Stomach smooth muscle (tissue), 2 donors: ENCODE results near the gene UPF2.

Source experiments
- H3K27ac ChIP-seq: one replicate; pipeline ENCODE4 v1.7.0; 2013; ENCODE audit warnings: mild to moderate bottlenecking, low read length, inconsistent platforms
- H3K27me3 ChIP-seq, 2 donors: one replicate each; pipeline ENCODE4 v1.7.0; 2013; ENCODE audit warnings: low read length in 2 of 2; ENCODE audit not compliant: insufficient read depth in 2 of 2, control insufficient read depth in 1 of 2
- H3K36me3 ChIP-seq, 2 donors: one replicate each; pipeline ENCODE4 v1.7.0; 2013; ENCODE audit warnings: low read length in 2 of 2; ENCODE audit not compliant: control insufficient read depth in 2 of 2, insufficient read depth in 2 of 2
- H3K4me1 ChIP-seq: one replicate; pipeline ENCODE4 v1.7.0; 2013; ENCODE audit warnings: low read length; ENCODE audit not compliant: control insufficient read depth, insufficient read depth
- H3K4me3 ChIP-seq, 2 donors: one replicate each; pipeline ENCODE4 v1.7.0; 2013; ENCODE audit warnings: low read length in 2 of 2
- H3K9ac ChIP-seq, 2 donors: one replicate each; pipeline ENCODE4 v1.7.0; 2013; ENCODE audit warnings: low read length in 2 of 2, mild to moderate bottlenecking in 1 of 2
- H3K9me3 ChIP-seq, 2 donors: one replicate each; pipeline ENCODE4 v1.7.0; 2013; ENCODE audit warnings: low read length in 2 of 2; ENCODE audit not compliant: control insufficient read depth in 2 of 2
- donor health status: healthy.
- donor health status: Pancreatic carcinoma.

UPF2 gene

DNA sequence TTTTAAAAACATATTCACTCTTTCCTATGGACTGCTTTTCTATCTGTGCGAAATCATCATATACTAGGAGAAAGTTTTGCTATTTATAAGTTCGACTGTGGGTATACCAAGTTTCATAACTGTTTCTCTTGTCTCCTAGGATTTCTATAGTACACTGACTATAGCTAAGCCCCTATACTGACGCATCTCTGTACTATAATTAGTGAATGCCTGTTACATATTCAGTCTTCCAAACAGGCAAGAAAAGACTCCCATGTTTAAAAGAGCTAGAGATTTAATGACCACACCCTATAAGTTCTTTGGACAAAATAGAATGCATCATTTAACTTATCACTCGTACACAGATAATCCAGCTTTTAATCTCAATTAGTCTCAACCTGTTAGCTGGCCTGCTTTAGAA, 80.8 kb downstream of the UPF2 start:
- Histone ChIP-seq H3K9me3 (no peaks in the 10 kb centered on the region), H3K4me1 (no peaks in the 10 kb centered on the region), H3K36me3 (peaks cover 23 to 26% of the 10 kb centered on the region in 2 donors), H3K27me3 (no peaks in the 10 kb centered on the region), H3K4me3 (no peak overlapping the region), H3K9ac (no peak overlapping the region), H3K27ac (no peak overlapping the region)

DNA sequence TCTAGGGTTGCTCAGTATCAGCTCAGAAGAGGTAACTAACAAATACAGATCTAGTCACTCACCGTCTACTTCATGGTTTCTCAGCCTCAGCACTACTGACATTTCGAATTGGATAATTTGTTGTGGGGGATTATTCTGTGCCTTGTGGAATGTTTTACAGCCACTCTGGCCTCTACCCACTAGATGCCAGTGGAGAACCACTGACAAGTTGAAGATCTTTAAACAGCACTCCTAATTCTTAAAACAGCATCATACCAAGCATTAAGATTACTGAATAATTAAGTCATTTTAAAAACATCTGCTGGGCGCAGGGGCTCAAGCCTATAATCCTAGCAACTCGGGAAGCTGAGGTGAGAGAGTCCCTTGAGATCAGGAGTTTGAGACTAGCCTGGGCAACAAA, 82.6 kb downstream of the UPF2 start:
- Histone ChIP-seq H3K4me3 (no peak overlapping the region), H3K4me1 (no peaks in the 10 kb centered on the region), H3K9me3 (no peaks in the 10 kb centered on the region), H3K27me3 (no peaks in the 10 kb centered on the region), H3K36me3 (peaks cover 26 to 32% of the 10 kb centered on the region in 2 donors), H3K27ac (no peak overlapping the region), H3K9ac (no peak overlapping the region)

DNA sequence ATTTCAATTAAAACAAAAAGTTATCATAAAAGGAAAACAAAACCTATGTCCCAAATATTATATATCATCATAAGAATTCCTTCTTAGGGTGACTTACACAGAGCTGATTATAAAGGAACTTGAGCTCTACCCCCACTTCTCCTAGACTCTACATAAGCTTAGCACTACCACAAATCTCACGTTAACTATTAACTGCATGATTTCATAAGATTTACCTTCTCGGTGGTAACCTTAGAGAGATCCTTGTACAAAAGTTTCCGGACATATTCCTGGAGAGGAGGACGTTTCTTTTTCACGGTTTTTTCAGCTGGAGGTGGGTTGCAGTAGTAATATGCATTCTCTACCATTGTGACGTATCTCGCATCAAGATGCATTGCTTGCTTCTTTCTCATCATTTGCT, 83.7 kb downstream of the UPF2 start:
- no peak overlapping the region for H3K27ac ChIP-seq
- no peaks in the 10 kb centered on the region for H3K9me3 ChIP-seq
- no peak overlapping the region for H3K4me3 ChIP-seq
- H3K36me3 ChIP-seq: peaks cover 22 to 32% of the 10 kb centered on the region in 2 donors
- H3K9ac ChIP-seq: no peak overlapping the region
- no peaks in the 10 kb centered on the region for H3K4me1 ChIP-seq
- H3K27me3 ChIP-seq: no peaks in the 10 kb centered on the region

DNA sequence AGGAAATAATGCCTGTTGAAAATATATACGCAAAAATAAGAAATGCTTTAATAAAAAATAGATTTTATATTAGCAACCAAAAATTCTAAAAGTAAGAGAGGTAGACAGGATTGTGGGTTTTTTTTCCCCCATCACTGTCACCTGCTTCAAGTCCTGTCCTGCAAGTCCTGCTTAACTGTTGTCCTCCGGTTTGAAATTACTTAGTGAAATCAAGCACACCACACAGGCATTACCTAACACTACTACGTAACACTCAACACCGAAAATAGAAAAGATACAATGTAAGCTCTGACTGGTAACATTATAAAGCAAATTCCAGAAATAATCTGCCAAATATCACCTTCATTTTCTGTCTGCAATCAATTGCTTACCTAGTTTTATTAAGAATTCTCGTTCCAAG, 90.9 kb downstream of the UPF2 start:
- Histone ChIP-seq H3K4me1 (no peaks in the 10 kb centered on the region), H3K36me3 (peaks cover 9 to 29% of the 10 kb centered on the region in 2 donors), H3K9ac (no peak overlapping the region), H3K4me3 (no peak overlapping the region), H3K9me3 (no peaks in the 10 kb centered on the region), H3K27me3 (no peaks in the 10 kb centered on the region), H3K27ac (no peak overlapping the region)

DNA sequence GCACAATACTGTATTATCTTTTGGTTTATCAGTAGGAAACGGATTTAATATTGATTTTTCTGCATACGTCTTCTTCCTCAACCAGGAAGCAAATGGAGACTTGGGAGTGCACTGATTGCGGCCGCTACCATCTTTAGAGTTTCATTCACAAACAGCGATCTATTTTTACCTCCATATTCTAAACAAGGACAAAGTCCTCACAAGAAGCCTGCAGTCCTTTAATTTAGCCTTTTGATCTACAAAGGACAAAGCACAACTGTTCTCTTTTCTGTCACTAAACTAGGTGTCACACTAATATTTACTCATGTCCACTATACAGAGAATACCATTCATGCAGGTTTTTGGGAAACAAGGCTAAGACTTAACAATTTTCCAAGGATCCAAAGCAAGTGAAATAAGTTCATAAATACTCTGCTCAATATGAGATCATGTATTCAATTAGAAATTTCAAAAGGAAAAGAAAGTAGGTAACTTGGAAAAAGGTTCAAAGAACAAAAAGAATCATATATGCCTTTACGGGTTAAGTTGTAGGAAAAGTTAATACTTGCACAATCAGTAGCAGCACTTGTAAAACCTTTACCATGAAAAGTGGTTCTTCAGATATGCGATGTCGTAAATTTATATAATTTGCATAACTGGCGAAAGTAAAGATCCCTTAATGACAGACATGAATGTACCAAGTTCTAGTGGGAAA, 92.1 kb downstream of the UPF2 start:
- H3K9ac ChIP-seq: no peak overlapping the region
- no peak overlapping the region for H3K27ac ChIP-seq
- no peaks in the 10 kb centered on the region for H3K9me3 ChIP-seq
- H3K27me3 ChIP-seq: no peaks in the 10 kb centered on the region
- peaks cover 5 to 26% of the 10 kb centered on the region in 2 donors for H3K36me3 ChIP-seq
- no peak overlapping the region for H3K4me3 ChIP-seq
- no peaks in the 10 kb centered on the region for H3K4me1 ChIP-seq

DNA sequence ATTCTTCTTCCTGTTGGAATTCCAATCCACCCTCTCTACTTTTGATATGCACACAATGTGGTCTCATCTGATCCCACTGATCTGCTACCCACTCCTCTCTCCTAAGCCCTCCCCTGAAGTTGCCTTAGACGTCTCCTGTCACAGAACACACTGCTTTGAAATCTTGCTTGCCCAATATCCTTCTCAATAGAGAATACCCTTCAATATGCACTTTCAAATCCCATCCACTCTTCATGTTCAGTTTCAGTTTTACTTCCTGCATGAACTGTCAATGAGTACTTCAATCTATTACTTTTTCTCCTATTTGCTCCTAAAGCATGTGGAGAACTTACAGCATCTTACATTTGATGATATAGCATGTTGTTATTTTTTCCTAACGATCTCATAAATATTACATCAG, 93.5 kb downstream of the UPF2 start:
- Histone ChIP-seq H3K27ac (no peak overlapping the region), H3K4me3 (no peak overlapping the region), H3K4me1 (no peaks in the 10 kb centered on the region), H3K9ac (no peak overlapping the region), H3K9me3 (no peaks in the 10 kb centered on the region), H3K27me3 (no peaks in the 10 kb centered on the region), H3K36me3 (peaks cover 0 to 22% of the 10 kb centered on the region in 2 donors)

DNA sequence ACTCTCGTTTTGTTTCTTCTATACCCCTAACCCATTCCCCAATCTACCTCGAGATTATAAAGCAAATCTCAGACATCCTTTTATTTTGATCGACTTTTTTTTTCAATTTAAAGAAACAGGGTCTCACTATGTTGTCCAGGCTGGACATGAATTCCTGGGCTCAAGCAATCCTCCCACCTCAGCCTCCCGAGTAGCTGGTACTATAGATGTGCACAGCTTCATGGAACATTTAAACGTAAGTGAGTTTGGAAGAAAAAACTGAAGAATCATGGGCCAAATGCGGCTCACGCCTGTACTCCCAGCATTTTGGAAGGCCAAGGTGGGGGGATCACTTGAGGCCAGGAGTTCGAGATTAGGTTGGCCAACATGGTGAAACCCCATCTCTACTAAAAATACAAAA, 96.0 kb downstream of the UPF2 start:
- Histone ChIP-seq H3K9me3 (no peaks in the 10 kb centered on the region), H3K27ac (no peak overlapping the region), H3K4me1 (no peaks in the 10 kb centered on the region), H3K36me3 (peaks cover 11 to 20% of the 10 kb centered on the region in 2 donors), H3K4me3 (no peak overlapping the region), H3K9ac (no peak overlapping the region), H3K27me3 (no peaks in the 10 kb centered on the region)

DNA sequence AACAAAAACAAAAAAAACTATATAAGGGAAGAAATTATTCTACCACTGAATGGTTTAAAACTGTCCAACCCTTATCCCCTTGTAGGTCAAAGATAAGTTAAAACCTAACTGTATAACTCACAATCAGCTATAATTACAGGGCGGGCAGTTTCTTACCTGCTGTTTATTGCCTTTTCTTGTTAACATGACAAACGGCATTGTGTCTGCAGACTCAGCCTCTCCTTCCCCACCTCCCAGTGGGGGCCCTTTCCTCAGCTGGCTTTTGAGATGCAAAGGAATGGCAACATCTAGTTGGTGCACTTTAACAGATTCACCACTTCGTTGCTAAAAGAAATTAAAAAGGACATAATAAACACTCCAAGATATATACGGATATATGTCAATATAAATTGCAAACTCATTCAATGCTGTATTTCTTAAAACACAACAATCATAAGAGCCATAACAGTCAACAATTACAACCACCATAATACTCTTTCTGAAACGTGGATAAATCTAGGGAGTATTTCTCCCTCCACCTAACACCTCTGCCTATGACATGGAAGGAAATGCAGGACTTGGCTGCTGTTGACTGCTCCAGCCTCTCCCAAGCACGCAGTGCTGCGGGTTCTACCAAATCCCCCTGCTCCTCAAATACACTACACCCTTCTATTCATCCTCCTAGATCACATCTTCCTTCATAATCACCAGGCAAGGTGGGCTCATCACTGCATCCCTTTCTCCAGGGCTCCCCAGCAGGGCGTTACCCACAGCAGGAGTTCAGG, 106.0 kb downstream of the UPF2 start:
- no peaks in the 10 kb centered on the region for H3K4me1 ChIP-seq
- H3K9ac ChIP-seq: no peak overlapping the region
- no peaks in the 10 kb centered on the region for H3K27me3 ChIP-seq
- H3K36me3 ChIP-seq: peaks cover 24 to 26% of the 10 kb centered on the region in 2 donors
- no peaks in the 10 kb centered on the region for H3K9me3 ChIP-seq
- no peak overlapping the region for H3K27ac ChIP-seq
- no peak overlapping the region for H3K4me3 ChIP-seq

DNA sequence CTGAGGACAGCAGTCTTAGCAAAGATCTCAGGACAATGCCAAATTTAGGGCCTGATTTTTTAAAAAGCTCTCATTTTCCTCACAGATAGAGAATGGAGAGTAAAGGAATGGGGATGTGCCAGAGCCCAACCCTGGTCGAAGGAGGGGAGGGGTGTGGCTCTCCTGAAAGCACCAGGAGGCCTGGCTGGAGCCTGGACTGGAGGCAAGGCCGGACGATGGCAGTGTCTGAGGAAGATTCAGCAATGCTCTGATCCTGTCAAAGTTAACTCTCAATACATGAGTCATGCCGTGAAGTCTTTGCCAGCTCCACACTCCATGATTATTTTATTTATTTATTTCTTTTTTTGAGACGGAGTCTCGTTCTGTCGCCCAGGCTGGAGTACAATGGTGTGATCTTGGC, 108.3 kb downstream of the UPF2 start:
- Histone ChIP-seq H3K9me3 (no peaks in the 10 kb centered on the region), H3K27me3 (no peaks in the 10 kb centered on the region), H3K4me3 (no peak overlapping the region), H3K4me1 (no peaks in the 10 kb centered on the region), H3K36me3 (peaks cover 33 to 34% of the 10 kb centered on the region in 2 donors), H3K9ac (no peak overlapping the region), H3K27ac (no peak overlapping the region)

DNA sequence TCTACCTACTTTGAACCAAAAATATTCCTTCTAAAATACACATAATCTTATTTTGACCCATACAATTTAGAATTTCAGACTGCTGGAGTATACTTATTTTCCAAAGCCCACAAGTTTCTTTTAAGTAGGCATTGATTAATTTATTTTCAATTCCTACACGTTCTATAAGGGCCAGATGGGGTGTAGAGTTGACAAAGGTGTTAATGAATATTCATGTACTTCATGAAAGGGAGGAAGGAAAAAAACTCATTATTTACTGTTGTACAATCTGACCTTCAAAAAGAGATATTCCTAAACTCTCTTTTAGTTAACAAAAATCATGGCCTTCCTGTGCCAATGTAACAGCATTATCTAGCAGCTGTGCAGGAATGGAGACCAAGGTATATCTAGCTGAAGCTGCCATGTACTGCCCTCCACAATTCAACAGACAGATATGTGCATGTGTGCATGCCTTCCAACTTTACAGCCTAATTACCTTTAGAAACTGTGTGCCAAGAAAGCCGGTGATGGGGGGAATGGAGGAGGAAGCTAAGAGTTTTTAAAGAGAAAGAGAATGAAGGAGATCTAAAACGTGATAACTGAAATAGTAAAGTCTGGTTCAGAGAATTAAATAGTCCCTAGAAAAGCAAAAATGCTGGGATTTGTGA, 108.9 kb downstream of the UPF2 start:
- H3K27ac ChIP-seq: no peak overlapping the region
- H3K9me3 ChIP-seq: no peaks in the 10 kb centered on the region
- no peak overlapping the region for H3K4me3 ChIP-seq
- H3K36me3 ChIP-seq: peaks cover 35 to 38% of the 10 kb centered on the region in 2 donors
- H3K9ac ChIP-seq: no peak overlapping the region
- H3K27me3 ChIP-seq: no peaks in the 10 kb centered on the region
- no peaks in the 10 kb centered on the region for H3K4me1 ChIP-seq

DNA sequence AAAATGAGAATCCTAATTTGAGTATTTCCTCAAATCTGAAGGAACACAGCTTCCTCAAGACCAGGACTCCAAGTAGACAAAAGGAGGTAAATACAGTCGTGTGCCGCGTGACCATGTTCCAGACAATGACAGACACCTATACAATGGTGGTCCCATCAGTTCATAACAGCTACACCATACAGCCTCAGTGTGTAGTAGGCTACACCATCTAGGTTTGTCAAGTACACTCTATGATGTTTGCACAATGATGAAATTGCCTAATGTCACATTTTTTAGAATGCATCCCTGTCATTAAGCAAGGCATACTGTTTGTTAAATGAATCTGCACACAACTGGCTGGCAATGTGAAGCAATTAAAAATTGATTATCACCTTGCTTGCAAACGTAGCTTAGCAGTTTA, 111.6 kb downstream of the UPF2 start:
- Histone ChIP-seq H3K9ac (no peak overlapping the region), H3K36me3 (peaks cover 42 to 50% of the 10 kb centered on the region in 2 donors), H3K9me3 (no peaks in the 10 kb centered on the region), H3K27me3 (no peaks in the 10 kb centered on the region), H3K27ac (no peak overlapping the region), H3K4me1 (no peaks in the 10 kb centered on the region), H3K4me3 (no peak overlapping the region)
